Fibroblast of skin of left biceps (primary cell): Measurements from ENCODE around the gene CDCA4.
"Not testable (repeated sequence)": the region's sequence is repeated elsewhere in the genome, so short reads cannot be mapped to it uniquely, and the experiment has no call there.

Experiments
- DNase-seq, 2 experiments: peaks; one replicate each; pipeline ENCODE4 v3.0.0-alpha.2; 2013; ENCODE audit warnings: low read depth in 2 of 2

The CDCA4 gene

GRCh38 chr14:105058521-105059034, 37.7 kb upstream of the CDCA4 start:
- DNase-seq: no peak

- DNase-seq: no peak
Measured at GRCh38 chr14:105056303-105056831, 35.5 kb upstream of the CDCA4 start.

DNA sequence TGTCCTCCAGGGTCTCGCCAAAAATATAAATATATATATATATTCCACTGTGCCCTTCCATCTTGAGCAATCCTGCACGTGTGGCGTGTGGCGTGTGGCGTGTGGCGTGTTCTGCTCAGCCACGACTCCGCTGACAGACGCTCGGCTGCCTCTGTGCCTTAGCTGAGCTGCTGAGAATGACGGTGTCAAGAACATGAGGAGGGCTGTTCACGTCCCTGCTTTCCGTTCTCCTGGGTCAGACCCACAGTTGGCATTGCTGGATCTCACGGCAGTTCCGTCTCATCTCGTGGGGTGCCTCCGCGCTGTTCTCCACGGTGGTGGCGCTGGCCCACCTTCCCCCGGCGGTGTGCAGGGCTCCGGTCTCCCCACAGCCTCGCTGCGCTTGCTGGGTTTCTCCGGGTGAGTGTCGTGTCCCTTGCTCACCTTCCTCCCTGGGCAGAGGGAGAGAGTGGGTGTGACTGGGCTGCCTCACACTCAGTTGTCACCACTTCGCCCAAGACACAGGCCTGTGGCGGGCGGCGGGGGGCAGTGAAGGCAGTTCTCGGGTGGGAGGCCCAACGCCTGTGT, 34.9 kb upstream of the CDCA4 start:
- DNase-seq: no peak

GRCh38 chr14:105055334-105055733, 34.5 kb upstream of the CDCA4 start:
- DNase-seq: no peak

DNA sequence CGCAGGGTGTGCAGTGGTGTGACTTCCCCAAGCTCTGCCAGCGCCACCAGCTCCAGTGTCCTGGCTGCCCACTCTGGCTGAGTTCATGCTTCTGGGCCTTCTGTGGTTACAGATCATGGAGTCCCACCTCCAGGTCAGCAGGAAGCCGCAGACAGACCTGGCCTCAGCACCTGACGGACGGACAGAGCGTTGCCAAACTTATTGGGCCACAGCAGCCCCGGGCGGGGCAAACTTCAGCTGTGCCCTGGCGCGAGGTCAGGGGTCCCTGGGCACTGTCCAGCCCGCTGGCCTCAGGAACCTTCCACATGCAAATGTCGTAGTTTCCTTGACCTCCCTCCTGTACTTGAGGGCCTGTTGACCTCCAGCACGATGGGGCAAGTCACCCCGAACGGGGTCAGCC, 33.1 kb upstream of the CDCA4 start:
- DNase-seq: no peak

DNA sequence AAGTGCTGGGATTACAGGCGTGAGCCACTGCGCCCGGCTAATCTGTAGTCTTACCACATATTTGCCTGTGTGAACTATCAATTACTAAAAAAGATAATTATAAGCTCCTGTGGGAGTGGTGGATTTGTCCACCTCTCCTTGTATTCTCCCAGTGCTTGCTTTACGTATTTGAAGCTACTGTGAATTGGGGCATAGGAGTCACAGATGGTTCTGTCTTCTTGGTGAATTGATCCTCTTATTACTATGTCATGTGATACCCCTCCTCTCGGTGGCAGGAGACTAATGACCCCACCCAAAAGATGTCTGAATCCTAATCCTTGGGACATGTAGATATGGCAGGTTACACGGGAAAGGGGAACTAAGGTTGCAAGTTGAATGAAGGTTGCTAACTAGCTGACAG, 32.5 kb upstream of the CDCA4 start:
- no peak for DNase-seq

DNA sequence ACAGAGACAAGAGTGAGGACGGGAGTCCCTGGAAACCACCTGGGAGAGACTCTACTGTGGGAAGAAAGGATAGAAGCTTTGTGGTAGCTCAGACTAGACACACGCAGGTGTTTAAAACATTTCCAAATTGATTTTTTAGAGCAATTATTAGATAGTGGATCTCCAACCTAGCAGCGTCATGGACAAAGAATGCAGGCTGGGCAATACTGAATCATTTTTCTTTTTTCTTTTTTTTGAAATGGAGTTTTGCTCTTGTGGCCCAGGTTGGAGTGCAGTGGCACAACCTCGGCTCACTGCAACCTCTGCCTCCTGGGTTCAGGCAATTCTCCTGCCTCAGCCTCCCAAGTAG, 31.2 kb upstream of the CDCA4 start:
- DNase-seq: no peak

DNA sequence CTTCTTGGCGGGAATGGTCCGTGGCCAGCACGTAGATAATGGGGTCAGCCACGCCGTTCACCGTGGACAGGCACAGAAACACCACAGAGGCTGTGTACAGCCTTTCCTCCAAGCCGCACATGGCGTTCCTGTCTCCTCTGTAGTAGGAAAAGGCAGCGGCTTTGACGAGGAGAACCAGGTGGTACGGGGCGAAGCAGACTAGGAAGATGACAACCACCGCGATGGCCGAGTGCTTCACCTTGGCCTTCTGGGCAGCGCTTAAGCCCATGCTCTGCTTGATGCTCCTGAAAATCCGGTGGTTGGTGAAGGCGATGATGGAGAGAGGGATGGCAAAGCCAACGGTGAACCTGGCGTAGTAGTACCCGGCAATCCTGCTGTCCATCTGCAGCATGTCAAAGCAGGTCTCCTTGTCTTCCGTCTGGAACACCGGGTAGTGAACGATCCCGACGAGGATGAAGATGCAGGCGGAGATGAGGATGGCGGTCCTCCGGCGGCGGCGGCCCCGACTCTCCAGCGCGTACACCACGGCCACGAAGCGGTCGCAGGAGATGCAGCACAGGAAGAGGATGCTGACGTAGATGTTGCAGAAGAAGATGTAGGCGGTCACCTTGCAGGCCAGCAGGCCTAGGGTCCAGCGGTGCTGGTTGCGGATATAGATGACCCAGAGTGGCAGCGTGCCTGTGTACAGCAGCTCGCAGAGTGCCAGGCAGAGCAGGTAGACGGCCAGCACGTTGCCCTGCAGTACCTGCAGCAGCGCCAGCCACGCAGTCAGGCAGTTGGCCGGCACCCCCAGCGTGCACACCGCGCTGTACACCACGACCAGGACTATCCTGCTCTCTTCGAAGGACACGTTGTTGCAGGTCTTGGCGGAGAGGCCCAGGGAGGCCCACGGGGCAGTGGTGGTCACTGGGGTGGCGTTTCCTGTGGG, 30.6 kb upstream of the CDCA4 start:
- no peak for DNase-seq

DNA sequence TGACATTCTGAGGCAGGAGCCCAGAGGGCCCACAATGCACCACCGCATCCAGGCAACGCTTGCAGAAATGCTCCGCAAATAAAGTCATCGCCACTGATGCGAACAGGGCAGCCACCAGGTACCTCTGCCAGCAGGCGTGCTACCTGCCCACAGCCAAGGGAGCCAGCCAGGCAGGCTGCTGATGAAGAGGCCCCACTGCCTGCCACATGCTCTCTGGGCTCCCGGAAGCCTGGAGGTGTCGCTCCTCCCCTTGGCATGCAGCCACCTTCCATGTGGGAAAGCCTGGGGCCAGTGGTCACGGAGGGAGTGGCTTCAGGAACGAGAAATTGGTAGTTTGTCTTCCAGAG, 29.6 kb upstream of the CDCA4 start:
- no peak for DNase-seq

- no peak for DNase-seq
Measured at GRCh38 chr14:105049753-105050550, 29.1 kb upstream of the CDCA4 start.

DNA sequence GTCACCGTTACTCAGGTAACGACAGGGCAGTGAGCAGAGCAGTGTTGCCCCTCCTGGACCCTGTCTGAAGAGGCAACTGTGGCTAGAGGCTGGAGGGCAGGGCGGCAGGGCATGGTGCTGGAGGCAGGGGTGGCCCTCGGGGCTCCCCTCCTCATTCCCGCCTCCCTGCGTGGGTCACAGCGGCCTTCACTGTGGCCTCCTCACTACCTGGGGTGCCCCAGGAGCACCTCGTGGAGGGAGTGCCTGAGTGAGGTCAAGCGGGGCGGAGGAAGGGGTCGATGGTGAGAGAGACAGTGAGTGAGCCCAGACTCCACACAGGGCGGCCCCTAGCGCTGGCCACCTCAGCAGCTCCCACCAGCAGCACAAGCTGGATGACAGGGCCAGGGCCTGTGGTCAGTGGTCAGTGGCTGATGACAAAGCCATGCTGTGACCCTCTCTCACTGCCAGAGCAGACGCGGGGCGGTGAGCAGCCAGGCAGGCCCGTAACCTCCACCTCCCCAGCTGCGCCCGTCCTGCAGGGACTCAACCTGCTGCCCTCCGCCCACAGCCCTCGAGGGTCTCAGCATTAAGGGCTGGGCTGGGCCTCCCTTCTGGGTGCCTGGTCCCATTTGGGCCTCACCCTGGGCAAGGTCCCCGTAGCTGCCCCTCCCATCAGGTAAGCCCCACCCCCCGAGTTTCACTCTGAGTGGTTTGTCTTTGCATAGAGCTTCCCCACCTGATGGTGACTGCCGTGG, 26.6 kb upstream of the CDCA4 start:
- no peak for DNase-seq

DNA sequence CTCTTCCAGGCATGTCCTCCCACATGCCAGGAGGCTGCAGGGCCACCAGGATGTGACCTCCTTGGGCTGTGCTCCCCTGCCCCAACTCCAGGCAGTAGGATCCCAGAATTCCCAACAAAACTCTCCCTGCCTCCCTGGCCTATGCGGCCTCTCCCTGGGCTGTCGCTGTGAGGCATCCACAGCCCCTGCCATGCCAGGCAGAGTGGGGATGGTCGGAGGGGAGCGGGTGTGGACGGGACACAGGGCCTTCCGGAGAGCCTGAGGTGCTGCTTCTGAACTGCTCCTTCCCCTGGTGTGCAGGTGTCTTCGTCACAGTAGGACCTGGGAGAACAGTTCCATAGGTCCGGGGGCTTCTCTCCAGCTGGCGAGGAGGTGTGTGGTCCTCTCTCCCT, 26.0 kb upstream of the CDCA4 start:
- no peak for DNase-seq

GRCh38 chr14:105045710-105046326, 24.9 kb upstream of the CDCA4 start:
- DNase-seq: no peak

- no peak for DNase-seq
Measured at GRCh38 chr14:105043641-105044040, 22.8 kb upstream of the CDCA4 start.

GRCh38 chr14:105042813-105043212, 21.9 kb upstream of the CDCA4 start:
- DNase-seq: no peak

DNA sequence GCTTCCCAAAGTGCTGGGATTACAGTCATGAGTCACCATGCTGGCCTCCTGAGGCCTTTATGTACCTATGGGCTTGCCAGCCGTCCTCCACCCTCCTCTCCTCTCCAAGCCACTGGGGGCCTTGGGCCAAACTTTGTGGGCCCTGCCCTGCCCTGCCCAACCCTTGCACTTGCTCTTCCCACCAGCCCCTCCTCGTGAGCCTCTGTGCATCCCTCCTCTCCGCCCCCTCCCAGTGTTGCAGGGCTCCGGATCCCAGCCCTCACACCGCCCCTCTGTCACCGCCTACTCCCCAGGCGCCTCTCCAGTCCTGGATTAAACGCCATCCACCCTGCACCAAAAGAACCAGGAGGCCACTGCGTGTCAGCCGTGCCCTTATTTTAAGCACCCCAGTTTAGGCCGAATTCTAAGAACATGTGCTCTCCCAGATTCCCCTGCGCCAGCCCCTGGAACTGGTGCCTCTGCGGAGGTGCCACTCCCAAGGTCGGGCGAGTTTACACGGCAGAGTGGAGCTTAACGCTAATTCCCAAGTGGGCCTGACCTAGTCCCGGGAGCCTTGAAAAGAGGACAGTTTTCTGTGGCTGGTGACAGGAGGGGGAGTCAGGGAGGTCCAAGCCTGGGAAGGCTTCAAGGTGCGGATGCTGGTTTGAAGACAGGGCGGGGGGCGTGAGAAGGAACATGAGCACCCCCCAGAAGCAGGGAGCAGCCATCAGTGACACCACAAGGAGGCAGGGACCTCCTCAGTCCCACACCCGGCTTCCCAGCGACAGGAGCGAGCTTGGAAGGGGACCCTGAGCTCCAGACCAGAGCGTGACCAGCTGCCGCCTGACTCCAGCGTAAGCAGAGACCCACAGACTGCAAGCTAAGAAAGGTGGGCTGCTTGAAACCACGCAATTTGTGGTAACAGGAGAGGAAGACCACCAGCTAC, 21.2 kb upstream of the CDCA4 start:
- DNase-seq: no peak

GRCh38 chr14:105039458-105040205, 18.7 kb upstream of the CDCA4 start:
- DNase-seq: no peak

- DNase-seq: not testable (repeated sequence)
Measured at GRCh38 chr14:105035616-105036015, 14.7 kb upstream of the CDCA4 start.

GRCh38 chr14:105034315-105035039, 13.6 kb upstream of the CDCA4 start:
- DNase-seq: no peak
